ENCODE measurements around the gene KLHL4. TPM values are rescaled to one million over a fixed set of nuclear protein-coding genes. Genes with fewer than 3 reads are reported as not detected.
"Not testable (repeated sequence)": the region's sequence is repeated elsewhere in the genome, so short reads cannot be mapped to it uniquely, and the experiment has no call there.

The KLHL4 gene
- total RNA-seq, 1 experiment from 2014 or later, result 0.10 TPM

- TF ChIP-seq CTCF (IDR thresholded peaks at IDR 0.05 in 2 of 3, conservative IDR thresholded peaks at IDR 0.05 in 1 of 3; ENCODE audit: borderline replicate concordance in 1 of 3, insufficient read depth in 1 of 3, low read depth in 2 of 3, low read length in 2 of 3) (no peak), RAD21 (IDR thresholded peaks at IDR 0.05; ENCODE audit: low read depth) (no peak)
Measured at GRCh38 chrX:87687703-87688102, 170.1 kb downstream of the KLHL4 start (continued).

GRCh38 chrX:87688113-87688748 is 170.6 kb downstream of the KLHL4 start:
- H3K4me1 ChIP-seq (ENCODE audit: control insufficient read depth in 1 of 2, insufficient read depth in 2 of 2, low read length in 2 of 2); H3K36me3 ChIP-seq (ENCODE audit: control insufficient read depth in 1 of 2, insufficient read depth in 2 of 2, low read length in 2 of 2); H3K27ac ChIP-seq (ENCODE audit: low read depth, low read length); H3K9ac ChIP-seq (ENCODE audit: low read length); H3K4me2 ChIP-seq (ENCODE audit: low read length); H2AFZ ChIP-seq (ENCODE audit: low read depth, low read length, poor library complexity, severe bottlenecking); H3K9me3 ChIP-seq (ENCODE audit: control insufficient read depth in 1 of 2, insufficient read depth in 1 of 2, low read depth in 1 of 2, low read length in 2 of 2); ATAC-seq; H3K9me2 ChIP-seq (ENCODE audit: insufficient read depth); DNase-seq (ENCODE audit: low read depth, low spot score); H3K79me2 ChIP-seq (ENCODE audit: insufficient read depth, low read length); BruUV-seq (replicated peaks); intact Hi-C loops (cut with micrococcal nuclease); H3K4me3 ChIP-seq (replicated peaks in 1 of 2; ENCODE audit: low read depth in 1 of 2, low read length in 2 of 2); H4K20me1 ChIP-seq (ENCODE audit: insufficient read depth); POLR2A ChIA-PET; CTCF ChIA-PET; H3K27me3 ChIP-seq (ENCODE audit: insufficient read depth, low read length); RAD21 ChIA-PET (ENCODE audit: low non-redundant PET in 1 of 2, low total read pairs in 2 of 2, uncharacterized antibody in 2 of 2, unreplicated experiment in 2 of 2): not testable (repeated sequence)

- H3K36me3 ChIP-seq (ENCODE audit: control insufficient read depth in 1 of 2, insufficient read depth in 2 of 2, low read length in 2 of 2); H3K27ac ChIP-seq (ENCODE audit: low read depth, low read length); H4K20me1 ChIP-seq (ENCODE audit: insufficient read depth); ATAC-seq; DNase-seq (ENCODE audit: low read depth, low spot score); RAD21 ChIA-PET (ENCODE audit: low non-redundant PET in 1 of 2, low total read pairs in 2 of 2, uncharacterized antibody in 2 of 2, unreplicated experiment in 2 of 2); BruUV-seq (replicated peaks); H3K9me2 ChIP-seq (ENCODE audit: insufficient read depth); H3K27me3 ChIP-seq (ENCODE audit: insufficient read depth, low read length); POLR2A ChIA-PET; H3K4me2 ChIP-seq (ENCODE audit: low read length); H3K9ac ChIP-seq (ENCODE audit: low read length); intact Hi-C loops (cut with micrococcal nuclease); H3K4me1 ChIP-seq (ENCODE audit: control insufficient read depth in 1 of 2, insufficient read depth in 2 of 2, low read length in 2 of 2); H2AFZ ChIP-seq (ENCODE audit: low read depth, low read length, poor library complexity, severe bottlenecking); H3K9me3 ChIP-seq (ENCODE audit: control insufficient read depth in 1 of 2, insufficient read depth in 1 of 2, low read depth in 1 of 2, low read length in 2 of 2); H3K4me3 ChIP-seq (replicated peaks in 1 of 2; ENCODE audit: low read depth in 1 of 2, low read length in 2 of 2); CTCF ChIA-PET; H3K79me2 ChIP-seq (ENCODE audit: insufficient read depth, low read length): not testable (repeated sequence)
Measured at GRCh38 chrX:87689218-87689617, 171.6 kb downstream of the KLHL4 start.
